Endodermal cell (in vitro differentiated cells): ENCODE data around the gene LPP. TPM values are rescaled to one million over a fixed set of nuclear protein-coding genes. Genes with fewer than 3 reads are reported as not detected.

ENCODE experiments used
- DNase-seq: peaks from one replicate; pipeline ENCODE4 v3.0.0-alpha.2; 2017
- H3K27ac ChIP-seq: 2 replicates; pipeline ENCODE4 v1.5.1; 2013; ENCODE audit warnings: mild to moderate bottlenecking, low read depth, low read length, moderate library complexity
- H3K27me3 ChIP-seq: 2 replicates; pipeline ENCODE4 v1.6.1; 2013; ENCODE audit warnings: mild to moderate bottlenecking, low read length, moderate library complexity; ENCODE audit not compliant: insufficient read depth, control insufficient read depth, poor library complexity, severe bottlenecking
- H3K36me3 ChIP-seq: 2 replicates; pipeline ENCODE4 v1.7.0; 2013; ENCODE audit warnings: mild to moderate bottlenecking, low read length, moderate library complexity; ENCODE audit not compliant: control insufficient read depth, insufficient read depth
- H3K4me1 ChIP-seq: one replicate; pipeline ENCODE4 v1.7.0; 2013; ENCODE audit warnings: low read length; ENCODE audit not compliant: control insufficient read depth, insufficient read depth
- H3K4me3 ChIP-seq: 2 replicates; pipeline ENCODE4 v1.5.1; 2013; ENCODE audit warnings: mild to moderate bottlenecking, low read length, moderate library complexity
- H3K9ac ChIP-seq: 2 replicates; pipeline ENCODE4 v1.6.1; 2013; ENCODE audit warnings: mild to moderate bottlenecking, low read length, moderate library complexity; ENCODE audit not compliant: poor library complexity, severe bottlenecking; ENCODE audit errors: extremely low read depth
- H3K9me3 ChIP-seq: 2 replicates; pipeline ENCODE4 v1.6.1; 2013; ENCODE audit warnings: mild to moderate bottlenecking, low read length, moderate library complexity; ENCODE audit not compliant: control insufficient read depth
- H3K27ac Mint-ChIP-seq: 2 replicates; pipeline ENCODE4 v1.8.0; 2020; ENCODE audit warnings: mixed read lengths
- H3K27me3 Mint-ChIP-seq: 2 replicates; pipeline ENCODE4 v1.8.0; 2021; ENCODE audit warnings: mild to moderate bottlenecking, mixed read lengths; ENCODE audit not compliant: insufficient read depth
- H3K36me3 Mint-ChIP-seq: 2 replicates; pipeline ENCODE4 v1.8.0; 2020; ENCODE audit warnings: low read depth, mixed read lengths
- H3K4me1 Mint-ChIP-seq: 2 replicates; pipeline ENCODE4 v1.8.0; 2020; ENCODE audit warnings: mixed read lengths
- H3K4me3 Mint-ChIP-seq: 2 replicates; pipeline ENCODE4 v1.8.0; 2020; ENCODE audit warnings: mild to moderate bottlenecking, moderate library complexity, mixed read lengths
- H3K9me3 Mint-ChIP-seq: 2 replicates; pipeline ENCODE4 v1.8.0; 2020; ENCODE audit warnings: mild to moderate bottlenecking, mixed read lengths
- CTCF ChIP-seq: fragments of 200-600 bp; sonication (generic); conservative IDR thresholded peaks from 2 replicates; pipeline ENCODE4 v1.5.0; 2021; ENCODE audit warnings: antibody characterized with exemption, mild to moderate bottlenecking
- WGBS, 2 experiments: methylation state at CpG; one replicate each; pipeline versions ENCODE4 v1.1.5 to v1.1.7; 2013; ENCODE audit warnings: missing lambda C conversion rate in 2 of 2, mixed read lengths in 1 of 2; ENCODE audit not compliant: insufficient coverage in 1 of 2, insufficient read length in 1 of 2; 5-methylcytosine and 5-hydroxymethylcytosine counted together
- total RNA-seq, 2 donors: library from RNA; stranded (reverse); fragmentation: NEBNext Ultra II Directional in 1 of 2; extraction: Animal tissue kit (Norgen Biotek cat#: 25700) in 1 of 2; gene quantifications; 2 replicates in 1 of 2; 3 replicates in 1 of 2; pipeline ENCODE4 v1.2.1, GENCODE V29; 2021

LPP gene
- total RNA-seq, 2 donors from 2014 or later, result 78.0 to 105 TPM

- H3K27me3 ChIP-seq, result no peaks in the 10 kb centered on the region
- H3K4me1 Mint-ChIP-seq, result peaks cover 4% of the 10 kb centered on the region
- H3K4me3 ChIP-seq, result no peak overlapping the region
- H3K36me3 Mint-ChIP-seq, result no peaks in the 10 kb centered on the region
- WGBS, 2 experiments, result 94 to 96% methylated on average over 6 to 7 of the region's 7 CpGs
- TF ChIP-seq CTCF, result no peak
- no peaks in the 10 kb centered on the region for H3K9me3 Mint-ChIP-seq
- DNase-seq, result no peak
- peaks cover 16% of the 10 kb centered on the region for H3K36me3 ChIP-seq
- H3K9me3 ChIP-seq, result no peaks in the 10 kb centered on the region
- no peak overlapping the region for H3K27ac Mint-ChIP-seq
- no peaks in the 10 kb centered on the region for H3K27me3 Mint-ChIP-seq
- H3K4me1 ChIP-seq, result no peaks in the 10 kb centered on the region
- H3K27ac ChIP-seq, result no peak overlapping the region
- H3K4me3 Mint-ChIP-seq, result no peak overlapping the region
- no peak overlapping the region for H3K9ac ChIP-seq
Measured at GRCh38 chr3:188361888-188362287, 207.9 kb downstream of the LPP start.

DNA sequence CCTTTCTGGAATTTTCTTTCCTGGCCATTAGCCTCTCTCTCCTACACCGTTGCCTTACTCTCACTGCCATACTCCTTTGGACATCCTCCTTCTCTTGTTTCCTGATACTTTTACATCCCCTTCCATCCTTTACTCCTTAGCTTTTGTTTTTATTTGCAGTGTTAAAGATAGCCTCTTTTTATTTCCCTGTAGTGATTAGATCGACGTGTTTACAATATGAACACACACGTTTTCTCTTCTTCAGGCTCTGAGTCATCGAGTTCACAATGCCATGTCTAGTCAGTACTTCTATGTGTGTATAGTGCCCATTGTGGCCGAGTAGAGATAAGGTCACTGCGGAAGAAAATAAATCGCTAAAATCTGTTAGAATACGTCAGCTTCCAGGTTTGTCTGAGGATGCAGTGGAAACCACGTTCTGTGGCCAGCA lies 208.5 kb downstream of the LPP start:
- no peaks in the 10 kb centered on the region for H3K9me3 ChIP-seq
- no peak overlapping the region for H3K27ac ChIP-seq
- no peaks in the 10 kb centered on the region for H3K27me3 Mint-ChIP-seq
- no peak overlapping the region for H3K4me3 ChIP-seq
- no peak overlapping the region for H3K9ac ChIP-seq
- H3K27ac Mint-ChIP-seq, result no peak overlapping the region
- H3K4me1 ChIP-seq, result no peaks in the 10 kb centered on the region
- H3K4me1 Mint-ChIP-seq, result peaks cover 4% of the 10 kb centered on the region
- TF ChIP-seq CTCF, result no peak
- WGBS, 2 experiments, result 85 to 98% methylated on average over 8 to 10 of the region's 10 CpGs
- DNase-seq, result no peak
- no peaks in the 10 kb centered on the region for H3K27me3 ChIP-seq
- peaks cover 11% of the 10 kb centered on the region for H3K36me3 ChIP-seq
- H3K4me3 Mint-ChIP-seq, result no peak overlapping the region
- no peaks in the 10 kb centered on the region for H3K36me3 Mint-ChIP-seq
- H3K9me3 Mint-ChIP-seq, result no peaks in the 10 kb centered on the region

- no peaks in the 10 kb centered on the region for H3K36me3 Mint-ChIP-seq
- Histone ChIP-seq H3K27me3 (no peaks in the 10 kb centered on the region), H3K4me3 (no peak overlapping the region), H3K36me3 (peaks cover 7% of the 10 kb centered on the region), H3K4me1 (no peaks in the 10 kb centered on the region), H3K9ac (no peak overlapping the region), H3K9me3 (no peaks in the 10 kb centered on the region), H3K27ac (no peak overlapping the region)
- H3K27ac Mint-ChIP-seq, result no peak overlapping the region
- WGBS, 2 experiments, result 93 to 95% methylated on average over 3 to 5 of the region's 5 CpGs
- H3K27me3 Mint-ChIP-seq, result no peaks in the 10 kb centered on the region
- H3K9me3 Mint-ChIP-seq, result no peaks in the 10 kb centered on the region
- no peak for TF ChIP-seq CTCF
- DNase-seq, result no peak
- peaks cover 6% of the 10 kb centered on the region for H3K4me1 Mint-ChIP-seq
- H3K4me3 Mint-ChIP-seq, result no peak overlapping the region
Measured at GRCh38 chr3:188365184-188365583, 211.2 kb downstream of the LPP start.
